K562 (cell line): ENCODE measurements around the gene LRRC61. TPM values are rescaled to one million over a fixed set of nuclear protein-coding genes. Genes with fewer than 3 reads are reported as not detected.
"Not testable (repeated sequence)": the region's sequence is repeated elsewhere in the genome, so short reads cannot be mapped to it uniquely, and the experiment has no call there.

Experiments
- ATAC-seq: fragments of 200-7000 bp; cut with Tn5 transposase; 3 replicates; pipeline ENCODE4 v1.9.1; 2020; ENCODE audit warnings: moderate library complexity
- BruUV-seq: library from RNA; stranded (reverse); fragments of 400-500 nt; replicated peaks from 2 replicates; lab custom pipeline; 2021; lab: Mats Ljungman, UMichigan
- CTCF ChIA-PET: fragments of 300-600 bp; formaldehyde crosslinking; extraction: SDS; loops from one replicate; lab custom pipeline; 2021; ENCODE audit warnings: low intra/inter-chr PET ratio; lab: Yijun Ruan, JAX
- POLR2A ChIA-PET: fragments of 300-600, 350-650 bp; sonication (Branson Sonifier 250); formaldehyde crosslinking; extraction: SDS; loops from one replicate; lab custom pipeline; 2021; ENCODE audit warnings: antibody characterized with exemption, inconsistent platforms; lab: Yijun Ruan, JAX
- DNase-seq, 4 experiments: peaks; one replicate each; pipeline versions ENCODE4 v3.0.0 to v3.0.0-alpha.2; 2011 to 2018; ENCODE audit warnings: low spot score in 3 of 4, mixed read lengths in 3 of 4; ENCODE audit errors: extremely low read depth in 1 of 4
- FAIRE-seq: peaks from 2 replicates; lab custom pipeline; 2011; peaks lifted over from hg19 to GRCh38; lab: Jason Lieb, UNC
- H2AFZ ChIP-seq: 2 replicates; pipeline ENCODE4 v1.6.0; 2011; ENCODE audit warnings: low read depth, low read length, control low read depth, inconsistent platforms
- H3K27ac ChIP-seq: fragments of 200-600 bp; 3 replicates; pipeline ENCODE4 v1.8.0; 2011; ENCODE audit warnings: low read depth, mild to moderate bottlenecking, control low read depth, inconsistent platforms, low read length, moderate library complexity, mixed read lengths; ENCODE audit errors: extremely low read depth
- H3K27me3 ChIP-seq, 2 experiments: fragments of 300-600 bp in 1 of 2; 2 replicates in 1 of 2; 3 replicates in 1 of 2; pipeline versions ENCODE4 v1.6.0 to v1.8.0; 2011; ENCODE audit warnings: inconsistent platforms in 2 of 2, low read length in 2 of 2, mild to moderate bottlenecking in 1 of 2, mixed read lengths in 1 of 2, moderate library complexity in 1 of 2; ENCODE audit not compliant: control insufficient read depth in 2 of 2, insufficient read depth in 2 of 2
- H3K36me3 ChIP-seq: fragments of 300-600 bp; 3 replicates; pipeline ENCODE4 v1.8.0; 2011; ENCODE audit warnings: mild to moderate bottlenecking, low read length, inconsistent platforms; ENCODE audit not compliant: control insufficient read depth, insufficient read depth
- H3K4me1 ChIP-seq, 2 experiments: fragments of 200-600 bp in 1 of 2; replicated peaks in 1 of 2; 2 replicates in 1 of 2; 3 replicates in 1 of 2; pipeline versions ENCODE4 v1.5.1 to v1.8.0; 2011; ENCODE audit warnings: inconsistent platforms in 2 of 2, low read length in 2 of 2, mild to moderate bottlenecking in 1 of 2, mixed read lengths in 1 of 2, moderate library complexity in 1 of 2; ENCODE audit not compliant: control insufficient read depth in 2 of 2, insufficient read depth in 2 of 2
- H3K4me2 ChIP-seq: 2 replicates; pipeline ENCODE4 v1.6.1; 2011; ENCODE audit warnings: low read length, control low read depth, inconsistent platforms, mixed read lengths; ENCODE audit not compliant: insufficient read depth
- H3K4me3 ChIP-seq: fragments of 200-600 bp; sonication (generic), shearing (Covaris generic); 2 replicates; pipeline ENCODE4 v1.5.1; 2016; ENCODE audit warnings: control low read depth, inconsistent platforms
- H3K79me2 ChIP-seq: fragments of 200-600 bp; 3 replicates; pipeline ENCODE4 v1.8.0; 2011; ENCODE audit warnings: low read length, inconsistent platforms; ENCODE audit not compliant: control insufficient read depth, insufficient read depth
- H3K9ac ChIP-seq, 2 experiments: 2 replicates each; pipeline versions ENCODE4 v1.6.0 to v1.6.1; 2011; ENCODE audit warnings: low read depth in 2 of 2, low read length in 2 of 2, control low read depth in 1 of 2, inconsistent platforms in 1 of 2, mild to moderate bottlenecking in 1 of 2, mixed read lengths in 1 of 2; ENCODE audit not compliant: insufficient read depth in 1 of 2
- H3K9me1 ChIP-seq: one replicate; pipeline ENCODE4 v1.6.0; 2011; ENCODE audit warnings: inconsistent platforms, mild to moderate bottlenecking, low read length, moderate library complexity; ENCODE audit not compliant: control insufficient read depth, insufficient read depth
- H3K9me3 ChIP-seq: replicated peaks from 2 replicates; pipeline ENCODE4 v1.5.1; 2011; ENCODE audit warnings: low read depth, low read length, inconsistent platforms; ENCODE audit not compliant: control insufficient read depth, insufficient read depth
- H4K20me1 ChIP-seq: replicated peaks from 2 replicates; pipeline ENCODE4 v1.6.1; 2011; ENCODE audit warnings: low read length, inconsistent platforms, mixed read lengths; ENCODE audit not compliant: control insufficient read depth, insufficient read depth
- CEBPB ChIP-seq: fragments of 450-650 bp; IDR thresholded peaks from 2 replicates; pipeline ENCODE4 v1.6.1; 2016; ENCODE audit warnings: missing genetic modification characterization, missing compliant biosample characterization
- CEBPG ChIP-seq, 3 experiments: fragments of 200-800 bp in 1 of 3; sonication (Bioruptor generic) in 1 of 3; sonication (generic) in 1 of 3; formaldehyde crosslinking in 1 of 3; IDR thresholded peaks in 2 of 3; conservative IDR thresholded peaks in 1 of 3; 2 replicates each; pipeline versions ENCODE4 v1.6.1 to v1.8.0; 2016 to 2022; ENCODE audit warnings: missing compliant biosample characterization in 2 of 3, missing genetic modification characterization in 2 of 3, mild to moderate bottlenecking in 1 of 3, missing genetic modification reagents in 1 of 3
- CHD1 ChIP-seq: fragments of 200-600 bp; sonication (generic); IDR thresholded peaks from one replicate; pipeline ENCODE4 v1.6.1; 2012; ENCODE audit warnings: mild to moderate bottlenecking, moderate library complexity, low read length, inconsistent platforms
- CXXC5 ChIP-seq: fragments of 250-450 bp; sonication (Bioruptor Pico); IDR thresholded peaks from 2 replicates; pipeline ENCODE4 v1.8.0; 2022; ENCODE audit warnings: inconsistent platforms, mild to moderate bottlenecking, moderate library complexity
- ELF2 ChIP-seq: fragments of 250-450 bp; sonication (Bioruptor Pico); IDR thresholded peaks from 2 replicates; pipeline ENCODE4 v1.5.0; 2021; ENCODE audit warnings: mild to moderate bottlenecking
- FOXK1 ChIP-seq: sonication (generic); formaldehyde crosslinking; IDR thresholded peaks from 2 replicates; pipeline ENCODE4 v1.8.0; 2022; ENCODE audit warnings: missing genetic modification reagents, mild to moderate bottlenecking, borderline replicate concordance
- HDAC1 ChIP-seq, 2 experiments: fragments of 450-650 bp; IDR thresholded peaks; 2 replicates each; pipeline ENCODE4 v1.6.1; 2016 to 2017; ENCODE audit warnings: inconsistent platforms in 1 of 2, mild to moderate bottlenecking in 1 of 2, moderate library complexity in 1 of 2
- LARP7 ChIP-seq: fragments of 450-650 bp; IDR thresholded peaks from 2 replicates; pipeline ENCODE4 v1.6.1; 2016
- PYGO2 ChIP-seq: fragments of 450-650 bp; IDR thresholded peaks from 2 replicates; pipeline ENCODE4 v1.6.1; 2016; ENCODE audit warnings: mild to moderate bottlenecking, missing genetic modification characterization, moderate library complexity, missing compliant biosample characterization
- SP1 ChIP-seq: sonication (generic); formaldehyde crosslinking; IDR thresholded peaks from 2 replicates; pipeline ENCODE4 v1.8.1; 2022; ENCODE audit warnings: mild to moderate bottlenecking, missing genetic modification reagents
- ZFP1 ChIP-seq: fragments of 450-650 bp; formaldehyde crosslinking; IDR thresholded peaks from 2 replicates; pipeline ENCODE4 v1.4.0; 2020; ENCODE audit warnings: mild to moderate bottlenecking, mixed read lengths
- ZNF165 ChIP-seq: fragments of 250-450 bp; sonication (Bioruptor Pico); IDR thresholded peaks from 2 replicates; pipeline ENCODE4 v1.4.0; 2020; ENCODE audit warnings: borderline replicate concordance
- ZNF507 ChIP-seq: conservative IDR thresholded peaks from 2 replicates; pipeline ENCODE4 v1.6.1; 2017; ENCODE audit warnings: missing genetic modification characterization, missing compliant biosample characterization
- ZNF707 ChIP-seq: fragments of 250-450 bp; sonication (Bioruptor Pico); conservative IDR thresholded peaks from 2 replicates; pipeline ENCODE4 v1.8.0; 2022; ENCODE audit warnings: inconsistent platforms, mild to moderate bottlenecking, moderate library complexity
- WGBS: fragments of 100-300 bp; shearing (Covaris generic); methylation state at CpG from one replicate; pipeline ENCODE4 v1.1.6; 2016; ENCODE audit warnings: low coverage, mixed read lengths; ENCODE audit not compliant: insufficient coverage; ENCODE audit errors: missing lambda C conversion rate; 5-methylcytosine and 5-hydroxymethylcytosine counted together
- in situ Hi-C: fragments of 300-500 bp; cut with MboI; formaldehyde crosslinking; loops from 4 replicates; pipeline ENCODE4 v1.15.0; 2018; ENCODE audit warnings: inconsistent platforms, mixed read lengths
- intact Hi-C: fragments of 100-400 bp; cut with micrococcal nuclease; formaldehyde crosslinking; loops from 2 replicates; pipeline ENCODE4 v1.14.2; 2022
- polyA plus RNA-seq, 8 experiments: library from polyadenylated mRNA; depleted of rRNA in 4 of 8; stranded (reverse) in 5 of 8; unstranded in 3 of 8; fragments of >200 nt; fragmentation: Nextera tagmentation in 2 of 8; fragmentation: Illumina TruSeq in 1 of 8; extraction: Ambion mirVana in 2 of 8; extraction: Trizol in 1 of 8; gene quantifications; 2 replicates each; pipeline versions ENCODE4 v1.2.1 to v1.2.3, GENCODE V29; 2011 to 2014; ENCODE audit warnings: inconsistent platforms in 1 of 8, missing spikeins in 1 of 8
- total RNA-seq, 7 experiments: library from RNA; depleted of rRNA in 6 of 7; stranded (reverse); fragments of >200 nt in 6 of 7; fragmentation: Illumina TruSeq in 2 of 7; extraction: Trizol in 2 of 7; gene quantifications; 2 replicates each; pipeline versions ENCODE4 v1.2.1 to v1.2.3, GENCODE V29; 2011 to 2021; ENCODE audit warnings: low replicate concordance in 1 of 7
- TF ChIP-seq, protein P1 (sequence below): fragments of 200-800 bp; sonication (Bioruptor generic); IDR thresholded peaks from 2 replicates; pipeline ENCODE4 v1.6.1; 2016; ENCODE audit warnings: missing genetic modification characterization, missing compliant biosample characterization

The LRRC61 gene
- total and polyA plus RNA-seq, 9 of the 15 experiments (the other 6 are each of a cell fraction or from before 2014, with no cell fraction given): 1.3 to 55.2 (median 35.2) TPM

DNA sequence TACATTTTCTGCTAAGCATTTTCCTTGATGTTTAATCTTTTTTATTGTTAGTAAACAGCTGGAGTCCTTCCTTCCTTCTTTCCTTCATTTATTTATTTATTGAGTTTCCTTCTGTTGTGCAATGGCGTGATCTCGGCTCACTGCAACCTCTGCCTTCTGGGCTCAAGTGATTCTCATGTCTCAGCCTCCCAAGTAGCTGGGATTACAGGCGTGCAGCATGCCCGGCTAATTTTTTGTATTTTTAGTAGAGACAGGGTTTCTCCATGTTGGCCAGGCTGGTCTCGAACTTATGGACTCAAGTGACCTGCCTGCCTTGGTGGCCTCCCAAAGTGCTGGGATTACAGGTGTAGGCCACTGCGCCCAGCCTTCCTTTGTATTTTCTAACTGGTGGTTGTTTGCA, 6.2 kb upstream of the LRRC61 start:
- CTCF ChIA-PET, H2AFZ ChIP-seq, H3K4me3 ChIP-seq, H3K4me2 ChIP-seq, H3K27me3 ChIP-seq, ATAC-seq, H3K9me3 ChIP-seq, in situ Hi-C loops, BruUV-seq, DNase-seq, H3K9me1 ChIP-seq, FAIRE-seq, H4K20me1 ChIP-seq: not testable (repeated sequence)
- H3K9ac ChIP-seq: peak overlapping the region in 1 of 2 experiments; percentile 45; a peak in 1 of 4 replicates
- peak overlapping the region; percentile 76; the same call in 2 of the 3 replicates for H3K27ac ChIP-seq
- WGBS: 92% methylated on average over 6 of the region's 6 CpGs
- peaks cover 12% of the 10 kb centered on the region; the same call in 2 of the 3 replicates for H3K36me3 ChIP-seq
- H3K79me2 ChIP-seq: peaks cover 63% of the 10 kb centered on the region
- intact Hi-C loops: loop anchor here (10.0 kb wide), 2 partner anchors 678 to 768 kb away; partner anchors contain the start of genes AGAP3, FASTK, NOS3 and TMUB1
- H3K4me1 ChIP-seq: peaks cover 51 to 91% of the 10 kb centered on the region in 2 experiments
- POLR2A ChIA-PET: interaction anchor here (0.6 to 1.1 kb wide), 3 partner anchors 13 to 68 kb away, joined by 3 read pairs; no protein-coding TSS in a partner anchor
- TF ChIP-seq ZNF165 (CRISPR knock-in tag): 0 out of 2 replicates have a peak, but pooled peaks have one; percentile 21
- TF ChIP-seq, protein P1, sequence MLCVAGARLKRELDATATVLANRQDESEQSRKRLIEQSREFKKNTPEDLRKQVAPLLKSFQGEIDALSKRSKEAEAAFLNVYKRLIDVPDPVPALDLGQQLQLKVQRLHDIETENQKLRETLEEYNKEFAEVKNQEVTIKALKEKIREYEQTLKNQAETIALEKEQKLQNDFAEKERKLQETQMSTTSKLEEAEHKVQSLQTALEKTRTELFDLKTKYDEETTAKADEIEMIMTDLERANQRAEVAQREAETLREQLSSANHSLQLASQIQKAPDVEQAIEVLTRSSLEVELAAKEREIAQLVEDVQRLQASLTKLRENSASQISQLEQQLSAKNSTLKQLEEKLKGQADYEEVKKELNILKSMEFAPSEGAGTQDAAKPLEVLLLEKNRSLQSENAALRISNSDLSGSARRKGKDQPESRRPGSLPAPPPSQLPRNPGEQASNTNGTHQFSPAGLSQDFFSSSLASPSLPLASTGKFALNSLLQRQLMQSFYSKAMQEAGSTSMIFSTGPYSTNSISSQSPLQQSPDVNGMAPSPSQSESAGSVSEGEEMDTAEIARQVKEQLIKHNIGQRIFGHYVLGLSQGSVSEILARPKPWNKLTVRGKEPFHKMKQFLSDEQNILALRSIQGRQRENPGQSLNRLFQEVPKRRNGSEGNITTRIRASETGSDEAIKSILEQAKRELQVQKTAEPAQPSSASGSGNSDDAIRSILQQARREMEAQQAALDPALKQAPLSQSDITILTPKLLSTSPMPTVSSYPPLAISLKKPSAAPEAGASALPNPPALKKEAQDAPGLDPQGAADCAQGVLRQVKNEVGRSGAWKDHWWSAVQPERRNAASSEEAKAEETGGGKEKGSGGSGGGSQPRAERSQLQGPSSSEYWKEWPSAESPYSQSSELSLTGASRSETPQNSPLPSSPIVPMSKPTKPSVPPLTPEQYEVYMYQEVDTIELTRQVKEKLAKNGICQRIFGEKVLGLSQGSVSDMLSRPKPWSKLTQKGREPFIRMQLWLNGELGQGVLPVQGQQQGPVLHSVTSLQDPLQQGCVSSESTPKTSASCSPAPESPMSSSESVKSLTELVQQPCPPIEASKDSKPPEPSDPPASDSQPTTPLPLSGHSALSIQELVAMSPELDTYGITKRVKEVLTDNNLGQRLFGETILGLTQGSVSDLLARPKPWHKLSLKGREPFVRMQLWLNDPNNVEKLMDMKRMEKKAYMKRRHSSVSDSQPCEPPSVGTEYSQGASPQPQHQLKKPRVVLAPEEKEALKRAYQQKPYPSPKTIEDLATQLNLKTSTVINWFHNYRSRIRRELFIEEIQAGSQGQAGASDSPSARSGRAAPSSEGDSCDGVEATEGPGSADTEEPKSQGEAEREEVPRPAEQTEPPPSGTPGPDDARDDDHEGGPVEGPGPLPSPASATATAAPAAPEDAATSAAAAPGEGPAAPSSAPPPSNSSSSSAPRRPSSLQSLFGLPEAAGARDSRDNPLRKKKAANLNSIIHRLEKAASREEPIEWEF: 0 out of 2 replicates have a peak, but pooled peaks have one; percentile 15
- TF ChIP-seq ELF2 (CRISPR knock-in tag): 0 out of 2 replicates have a peak, but pooled peaks have one; percentile 44
- 0 out of 2 replicates have a peak, but pooled peaks have one; percentile 10 for TF ChIP-seq SP1 (CRISPR knock-in tag)
- TF ChIP-seq ZNF507: 0 out of 2 replicates have a peak, but pooled peaks have one; percentile 29
- TF ChIP-seq HDAC1 (IDR thresholded peaks at IDR 0.05): 0 out of 4 replicates have a peak, but pooled peaks of 1 of the 2 experiments have one; percentile 18
- 0 out of 2 replicates have a peak, but pooled peaks have one; percentile 60 for TF ChIP-seq FOXK1
- TF ChIP-seq LARP7: peak; percentile 27; the same call in 1 of the 2 replicates
- 0 out of 2 replicates have a peak, but pooled peaks have one; percentile 6 for TF ChIP-seq ZNF707 (CRISPR knock-in tag)
- 0 out of 2 replicates have a peak, but pooled peaks have one; percentile 9 for TF ChIP-seq CXXC5 (CRISPR knock-in tag)
- peak; percentile 55; the same call in 1 of the 2 replicates for TF ChIP-seq CEBPB
- peak; percentile 58 for TF ChIP-seq ZFP1 (CRISPR knock-in tag)
- 0 out of 2 replicates have a peak, but pooled peaks have one; percentile 22 for TF ChIP-seq PYGO2 (tag)
- TF ChIP-seq CHD1: peak; percentile 23
- 0 out of 2 replicates have a peak, but pooled peaks have one; percentile 29 for TF ChIP-seq CEBPG (CRISPR knock-in tag; IDR thresholded peaks at IDR 0.05)
- TF ChIP-seq CEBPG (tag; conservative IDR thresholded peaks at IDR 0.05 in 1 of 2, IDR thresholded peaks at IDR 0.05 in 1 of 2): peak; percentile 24 to 47; a peak in 2 of 4 replicates
